Astrocyte (in vitro differentiated cells and primary cell): ENCODE measurements around the gene TIMP2. TPM values are rescaled to one million over a fixed set of nuclear protein-coding genes. Genes with fewer than 3 reads are reported as not detected.
"Not testable (repeated sequence)": the region's sequence is repeated elsewhere in the genome, so short reads cannot be mapped to it uniquely, and the experiment has no call there.

Experiments used
- DNase-seq: peaks from one replicate; pipeline ENCODE4 v3.0.0-alpha.2; 2010; ENCODE audit warnings: low read depth
- FAIRE-seq: peaks from 2 replicates; lab custom pipeline; 2011; peaks lifted over from hg19 to GRCh38; lab: Jason Lieb, UNC
- H2AFZ ChIP-seq: 2 replicates; pipeline ENCODE4 v1.6.0; 2012; ENCODE audit warnings: low read depth, low read length, inconsistent platforms
- H3K27ac ChIP-seq: 2 replicates; pipeline ENCODE4 v1.5.1; 2011; ENCODE audit warnings: low read depth, low read length, inconsistent platforms
- H3K27me3 ChIP-seq: 2 replicates; pipeline ENCODE4 v1.6.0; 2011; ENCODE audit warnings: low read length, inconsistent platforms; ENCODE audit not compliant: insufficient read depth
- H3K36me3 ChIP-seq: 2 replicates; pipeline ENCODE4 v1.5.1; 2011; ENCODE audit warnings: low read length, inconsistent platforms; ENCODE audit not compliant: insufficient read depth
- H3K4me1 ChIP-seq: 2 replicates; pipeline ENCODE4 v1.5.1; 2011; ENCODE audit warnings: low read length, inconsistent platforms; ENCODE audit not compliant: insufficient read depth
- H3K4me2 ChIP-seq: 2 replicates; pipeline ENCODE4 v1.6.0; 2012; ENCODE audit warnings: low read length, inconsistent platforms
- H3K4me3 ChIP-seq: 2 replicates; pipeline ENCODE4 v1.5.1; 2011; ENCODE audit warnings: low read depth, mild to moderate bottlenecking, low read length, inconsistent platforms; ENCODE audit not compliant: insufficient read depth
- H3K79me2 ChIP-seq: 2 replicates; pipeline ENCODE4 v1.6.0; 2012; ENCODE audit warnings: mild to moderate bottlenecking, low read length, inconsistent platforms; ENCODE audit not compliant: insufficient read depth
- H3K9ac ChIP-seq: 2 replicates; pipeline ENCODE4 v1.6.0; 2012; ENCODE audit warnings: mild to moderate bottlenecking, low read length, inconsistent platforms
- H3K9me3 ChIP-seq: 2 replicates; pipeline ENCODE4 v1.5.1; 2012; ENCODE audit warnings: low read depth, mild to moderate bottlenecking, low read length, inconsistent platforms; ENCODE audit not compliant: insufficient read depth
- H4K20me1 ChIP-seq: 2 replicates; pipeline ENCODE4 v1.6.0; 2012; ENCODE audit warnings: low read length, inconsistent platforms; ENCODE audit not compliant: insufficient read depth
- H3K27ac Mint-ChIP-seq: one replicate; pipeline ENCODE4 v1.8.0; 2021; ENCODE audit warnings: mild to moderate bottlenecking, mixed read lengths; ENCODE audit not compliant: unreplicated experiment
- H3K27me3 Mint-ChIP-seq: one replicate; pipeline ENCODE4 v1.8.0; 2021; ENCODE audit warnings: low read depth, mixed read lengths; ENCODE audit not compliant: unreplicated experiment
- H3K36me3 Mint-ChIP-seq: one replicate; pipeline ENCODE4 v1.8.0; 2021; ENCODE audit warnings: low read depth, mixed read lengths; ENCODE audit not compliant: unreplicated experiment
- H3K4me1 Mint-ChIP-seq: one replicate; pipeline ENCODE4 v1.8.0; 2021; ENCODE audit warnings: low read depth, mixed read lengths; ENCODE audit not compliant: unreplicated experiment
- H3K4me3 Mint-ChIP-seq: one replicate; pipeline ENCODE4 v1.8.0; 2021; ENCODE audit warnings: mild to moderate bottlenecking, moderate library complexity, mixed read lengths; ENCODE audit not compliant: unreplicated experiment
- H3K9me3 Mint-ChIP-seq: one replicate; pipeline ENCODE4 v1.8.0; 2021; ENCODE audit warnings: mild to moderate bottlenecking, mixed read lengths; ENCODE audit not compliant: unreplicated experiment
- CTCF ChIP-seq: IDR thresholded peaks from 2 replicates; pipeline ENCODE4 v1.5.1; 2011; ENCODE audit warnings: low read depth, mild to moderate bottlenecking, inconsistent platforms, low read length, moderate library complexity; ENCODE audit not compliant: insufficient read depth
- EZH2 ChIP-seq: IDR thresholded peaks from 2 replicates; pipeline ENCODE4 v1.6.1; 2012; ENCODE audit warnings: mild to moderate bottlenecking, low read length, inconsistent platforms; ENCODE audit not compliant: insufficient read depth
- total RNA-seq: library from RNA; stranded (reverse); gene quantifications from 2 replicates; pipeline ENCODE4 v1.2.1, GENCODE V29; 2021

The TIMP2 gene
- total RNA-seq, 1 donor from 2014 or later: 184 TPM

- Histone ChIP-seq H3K27me3 (no peaks in the 10 kb centered on the region), H3K36me3 (no peaks in the 10 kb centered on the region), H3K27ac (peak overlapping the region; percentile 86), H4K20me1 (peaks cover 34% of the 10 kb centered on the region), H3K9ac (peak overlapping the region; percentile 73), H3K4me2 (peak overlapping the region; percentile 80), H3K4me1 (peaks cover 53% of the 10 kb centered on the region), H3K9me3 (no peaks in the 10 kb centered on the region), H2AFZ (no peak overlapping the region), H3K4me3 (peak overlapping the region; percentile 19), H3K79me2 (peaks cover 81% of the 10 kb centered on the region)
- DNase-seq (peak; percentile 90), FAIRE-seq (peak; percentile 41)
- Mint-ChIP-seq H3K27ac (peak overlapping the region; percentile 80), H3K36me3 (peaks cover 18% of the 10 kb centered on the region), H3K4me3 (no peak overlapping the region), H3K9me3 (no peaks in the 10 kb centered on the region), H3K4me1 (peaks cover 41% of the 10 kb centered on the region), H3K27me3 (no peaks in the 10 kb centered on the region)
- TF ChIP-seq CTCF (no peak), EZH2 (no peak)
These were observed 45.5 kb downstream of the TIMP2 start for GRCh38 chr17:78879635-78880186.

DNA sequence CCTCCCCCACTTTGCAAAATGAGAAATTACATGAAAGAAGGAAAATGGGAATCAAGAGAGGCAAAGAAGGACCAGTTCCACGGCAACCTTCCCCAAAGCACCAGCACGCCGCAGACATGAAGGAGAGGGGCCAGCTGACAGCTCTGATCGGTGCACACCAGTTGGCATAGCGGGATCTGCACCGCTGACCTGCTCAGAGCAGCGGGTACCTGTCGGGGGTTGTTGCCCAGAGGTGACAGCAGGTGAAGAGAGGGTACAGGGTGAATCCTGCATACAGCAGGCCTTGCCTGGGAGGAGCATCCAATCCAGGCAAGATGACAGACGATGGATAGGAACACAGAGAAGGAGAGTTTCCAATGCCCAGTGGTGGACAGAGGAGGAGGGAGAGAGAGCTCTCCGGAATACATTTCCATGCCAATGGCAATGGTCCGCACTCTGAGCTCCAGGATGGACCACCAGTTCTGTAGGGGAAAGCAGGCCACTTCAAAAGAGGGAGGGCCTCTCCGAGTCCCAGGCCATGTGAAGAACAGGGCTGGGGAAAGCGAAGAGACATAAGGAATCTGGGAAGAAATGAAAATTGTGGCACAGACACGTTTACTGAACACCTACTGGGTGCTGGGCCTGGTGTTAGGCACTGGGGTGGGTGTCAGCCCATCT lies 46.2 kb downstream of the TIMP2 start:
- no peak for TF ChIP-seq CTCF
- TF ChIP-seq EZH2: no peak
- Histone ChIP-seq H2AFZ (no peak overlapping the region), H3K4me1 (peaks cover 50% of the 10 kb centered on the region), H3K4me2 (peak overlapping the region; percentile 80), H4K20me1 (peaks cover 32% of the 10 kb centered on the region), H3K27me3 (no peaks in the 10 kb centered on the region), H3K9me3 (no peaks in the 10 kb centered on the region), H3K79me2 (peaks cover 79% of the 10 kb centered on the region), H3K4me3 (peak overlapping the region; percentile 19), H3K27ac (peak overlapping the region; percentile 86), H3K9ac (peak overlapping the region; percentile 73), H3K36me3 (no peaks in the 10 kb centered on the region)
- H3K36me3 Mint-ChIP-seq: peaks cover 18% of the 10 kb centered on the region
- DNase-seq (no peak), FAIRE-seq (no peak)
- peaks cover 36% of the 10 kb centered on the region for H3K4me1 Mint-ChIP-seq
- H3K27me3 Mint-ChIP-seq: no peaks in the 10 kb centered on the region
- H3K9me3 Mint-ChIP-seq: no peaks in the 10 kb centered on the region
- H3K4me3 Mint-ChIP-seq: peak overlapping the region; percentile 50
- H3K27ac Mint-ChIP-seq: peak overlapping the region; percentile 78

GRCh38 chr17:78878261-78878660 lies 46.9 kb downstream of the TIMP2 start:
- no peak for DNase-seq
- Histone ChIP-seq H2AFZ (no peak overlapping the region), H3K4me1 (peaks cover 50% of the 10 kb centered on the region), H3K4me3 (no peak overlapping the region), H3K9ac (peak overlapping the region; percentile 73), H3K27ac (peak overlapping the region; percentile 3), H3K36me3 (no peaks in the 10 kb centered on the region), H4K20me1 (peaks cover 33% of the 10 kb centered on the region), H3K4me2 (no peak overlapping the region), H3K9me3 (no peaks in the 10 kb centered on the region), H3K79me2 (peaks cover 78% of the 10 kb centered on the region), H3K27me3 (no peaks in the 10 kb centered on the region)
- H3K4me1 Mint-ChIP-seq: peaks cover 31% of the 10 kb centered on the region
- H3K36me3 Mint-ChIP-seq: peaks cover 23% of the 10 kb centered on the region
- no peaks in the 10 kb centered on the region for H3K9me3 Mint-ChIP-seq
- no peak for FAIRE-seq
- H3K27ac Mint-ChIP-seq: no peak overlapping the region
- no peaks in the 10 kb centered on the region for H3K27me3 Mint-ChIP-seq
- H3K4me3 Mint-ChIP-seq: no peak overlapping the region
- no peak for TF ChIP-seq EZH2

- not testable (repeated sequence) for H3K27ac Mint-ChIP-seq
These were observed 48.2 kb downstream of the TIMP2 start for GRCh38 chr17:78876954-78877517.

More at GRCh38 chr17:78876954-78877517, 48.2 kb downstream of the TIMP2 start:
- not testable (repeated sequence) for H3K36me3 ChIP-seq, H3K27me3 ChIP-seq, H3K9ac ChIP-seq, H3K9me3 Mint-ChIP-seq, H3K4me3 ChIP-seq, H3K4me2 ChIP-seq, H3K27me3 Mint-ChIP-seq, FAIRE-seq, H2AFZ ChIP-seq, DNase-seq, H3K9me3 ChIP-seq, H3K27ac ChIP-seq
- H3K4me3 Mint-ChIP-seq: peak overlapping the region; percentile 45
- Histone ChIP-seq H3K79me2 (peaks cover 70% of the 10 kb centered on the region), H4K20me1 (peaks cover 35% of the 10 kb centered on the region), H3K4me1 (peaks cover 43% of the 10 kb centered on the region)
- H3K4me1 Mint-ChIP-seq: peaks cover 25% of the 10 kb centered on the region
- peaks cover 23% of the 10 kb centered on the region for H3K36me3 Mint-ChIP-seq
